ENCODE results near the gene ZNF528.

Gene ZNF528

DNA sequence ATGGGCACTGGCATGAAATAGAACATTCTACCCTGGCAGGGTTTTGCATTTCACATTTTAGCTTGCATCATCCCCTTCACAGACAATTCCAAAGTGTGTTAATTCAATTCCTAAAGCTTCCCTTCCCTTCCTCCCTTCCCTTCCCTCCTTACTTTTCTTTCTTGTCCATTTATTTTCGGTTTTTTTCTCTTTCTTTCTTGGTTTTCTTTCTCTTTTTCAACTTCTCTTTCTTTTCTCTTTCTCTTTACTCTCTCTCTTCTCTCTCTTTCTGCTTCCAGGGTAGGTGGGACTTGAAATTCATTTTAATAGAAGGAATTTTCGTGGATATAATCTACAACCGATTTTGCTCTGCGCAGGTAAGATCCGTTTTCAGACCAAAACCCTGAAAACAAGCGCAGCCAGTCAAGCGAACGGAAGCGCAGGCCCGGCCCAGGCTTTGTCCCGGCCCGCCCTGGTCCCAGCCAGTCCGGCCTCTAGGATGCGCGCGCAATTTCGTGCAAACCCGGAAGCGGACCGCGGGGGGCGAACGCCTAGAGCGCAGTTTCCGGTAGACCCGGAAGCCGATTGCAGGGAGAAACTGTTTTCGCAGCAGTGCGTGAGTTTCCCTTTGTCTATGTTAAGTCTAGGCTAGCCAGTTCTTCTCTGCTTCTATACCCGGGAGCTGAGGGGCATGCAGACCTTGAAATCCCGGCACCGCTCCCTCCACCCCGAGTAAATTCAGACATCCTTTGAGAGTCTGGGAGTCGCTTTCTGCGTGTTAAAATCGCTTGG, at the start of gene ZNF528:
ZNF528 (plus strand) TSS at position 540 of the 771 bp plus-strand sequence. CDS start 4,165 bp downstream, outside the sequence.
- DNase-seq: peak; percentile 91

DNA sequence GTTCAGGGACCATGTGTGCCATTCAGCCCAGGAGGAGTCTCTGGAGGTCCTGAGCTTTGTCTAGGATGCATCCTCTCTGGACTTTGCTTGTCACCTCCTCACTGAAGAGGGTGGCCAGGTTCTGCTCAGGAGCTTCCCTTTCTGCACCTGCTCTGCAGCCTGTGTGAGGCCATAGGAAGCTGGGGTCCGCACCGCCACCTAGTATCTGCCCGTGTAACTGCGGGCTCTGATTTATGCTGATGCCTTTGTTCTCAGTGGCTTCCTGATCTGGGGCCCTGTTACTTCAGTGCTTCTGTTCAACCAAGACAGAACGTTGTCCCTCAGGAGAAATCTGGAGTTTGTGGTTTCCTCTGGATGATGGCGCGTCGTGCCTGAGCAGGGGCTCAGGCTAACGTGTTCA, 46.1 kb upstream of the ZNF528 start:
- DNase-seq: no peak

GRCh38 chr19:52366414-52366824, 31.2 kb upstream of the ZNF528 start:
- no peak for DNase-seq

GRCh38 chr19:52369559-52370340, 27.9 kb upstream of the ZNF528 start, which contains the start of gene ZNF880:
TSS of gene ZNF880 (plus strand) at chr19:52369923. CDS start at chr19:52369966, 43 bp downstream.
- DNase-seq: peak; percentile 89

- no peak for DNase-seq
Observed at GRCh38 chr19:52370341-52370710, 27.3 kb upstream of the ZNF528 start.

DNA sequence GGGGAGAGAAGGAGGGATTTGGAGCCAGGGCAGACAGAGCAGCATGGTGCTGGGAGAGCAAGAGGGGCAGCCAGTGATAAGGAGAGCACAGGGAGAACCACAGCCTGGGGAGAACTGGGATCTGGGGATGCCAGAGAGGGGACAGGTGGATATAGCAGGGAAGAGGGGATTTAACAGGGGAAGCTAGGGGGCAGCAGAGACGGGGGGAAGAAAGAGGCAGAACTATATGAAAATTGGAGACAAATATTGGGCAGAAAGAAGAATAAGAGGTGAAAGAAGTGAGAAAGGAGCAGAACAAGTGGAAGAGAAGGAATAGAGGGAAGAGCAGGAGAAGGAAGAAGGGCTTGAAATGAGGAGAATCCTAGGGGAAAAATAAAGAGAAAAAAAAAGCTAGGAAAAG, 6.5 kb upstream of the ZNF528 start:
- DNase-seq: no peak

DNA sequence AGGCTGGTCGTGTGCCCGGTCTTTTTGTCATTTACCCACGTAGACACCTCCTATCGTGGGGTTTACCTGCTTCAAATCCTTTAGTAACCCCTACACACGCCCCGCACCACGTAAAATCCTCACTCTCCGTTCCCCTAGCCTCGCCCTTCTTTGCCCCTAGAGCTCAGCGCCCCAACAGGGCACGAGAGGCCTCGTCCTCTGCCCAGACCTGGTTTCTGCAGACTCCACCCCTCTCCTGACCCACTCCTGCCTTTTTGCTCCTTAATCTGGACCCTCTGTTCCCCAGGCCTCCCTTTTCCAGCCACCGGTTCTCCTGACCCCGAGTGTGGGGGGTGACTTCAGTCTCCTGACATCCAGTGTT, 412 bp downstream of the ZNF528 start:
- DNase-seq: peak; percentile 10

- DNase-seq: no peak
Observed at GRCh38 chr19:52410276-52410675, 12.6 kb downstream of the ZNF528 start.

- no peak for DNase-seq
Observed at GRCh38 chr19:52415711-52416110, 18.1 kb downstream of the ZNF528 start.

GRCh38 chr19:52428937-52429336, 31.3 kb downstream of the ZNF528 start, which contains the start of gene ZNF534:
TSS of gene ZNF534 (plus strand) at chr19:52429148. CDS start at chr19:52431475, 2,327 bp downstream.
- DNase-seq: no peak

- DNase-seq: no peak
Observed at GRCh38 chr19:52442179-52442578, 44.5 kb downstream of the ZNF528 start.

GRCh38 chr19:52444506-52444905, 46.9 kb downstream of the ZNF528 start:
- no peak for DNase-seq

DNA sequence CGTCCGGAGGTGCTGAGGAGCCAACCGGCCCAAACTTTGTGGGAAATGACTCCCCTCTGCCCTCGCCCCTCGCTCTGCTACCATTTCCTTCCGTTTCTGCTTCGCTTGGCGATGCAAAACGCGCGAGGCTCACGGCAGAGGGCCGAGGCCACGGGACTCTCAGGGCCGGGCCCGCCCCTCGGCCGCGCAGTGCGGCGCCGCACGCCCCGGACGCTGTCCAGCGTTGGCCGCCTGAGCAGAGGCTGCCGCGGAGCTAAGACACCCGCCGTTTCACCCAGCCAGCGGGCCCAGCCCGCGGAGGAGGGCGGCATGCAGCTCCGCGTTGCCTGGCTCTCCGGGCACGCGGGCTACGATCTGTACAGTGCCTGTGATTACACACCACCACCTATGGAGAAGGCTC, 53.6 kb downstream of the ZNF528 start:
- no peak for DNase-seq

- DNase-seq: peak; percentile 73
Observed at GRCh38 chr19:52453324-52454094, 55.9 kb downstream of the ZNF528 start, which contains the start of gene ZNF578. TSS of gene ZNF578 (plus strand) at chr19:52453553. CDS start at chr19:52501846, 48,293 bp downstream.

DNA sequence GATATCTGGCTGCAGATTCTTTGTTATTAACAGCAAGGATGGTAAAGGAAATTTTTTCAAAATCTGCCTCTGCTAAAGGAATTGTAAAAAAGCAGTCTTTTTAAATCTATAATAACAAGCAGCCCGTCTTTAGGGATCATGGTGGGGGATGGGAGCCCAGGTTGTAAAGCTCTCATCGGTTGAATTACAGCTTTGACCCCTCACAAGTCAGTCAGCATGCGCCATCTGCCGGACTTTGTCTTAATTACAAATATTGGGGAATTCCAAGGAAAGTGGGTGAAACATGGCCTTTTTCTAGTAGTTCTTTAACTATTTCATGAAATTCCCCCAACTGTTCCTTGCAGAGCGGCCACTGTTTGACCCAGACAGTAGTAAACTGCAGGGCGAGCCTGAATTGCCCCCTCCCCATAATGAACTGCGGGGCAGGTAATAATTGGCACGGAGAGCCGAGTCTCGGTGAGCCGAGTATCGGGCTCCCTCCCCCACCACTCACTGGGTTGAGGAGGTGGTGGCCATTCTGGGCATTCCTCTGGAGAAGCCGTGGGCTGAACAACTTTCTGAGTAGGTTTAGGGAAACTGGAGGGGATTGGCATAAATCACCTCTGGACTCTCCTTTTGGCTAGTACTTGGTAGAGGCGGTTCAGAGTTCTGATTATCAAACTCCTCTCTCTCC, 67.3 kb downstream of the ZNF528 start:
- DNase-seq: no peak
